UCSD-AML1 (cell line): ENCODE data around the gene DOCK9.
"Not testable (repeated sequence)": the region's sequence is repeated elsewhere in the genome, so short reads cannot be mapped to it uniquely, and the experiment has no call there.

Experiments used
- DNase-seq: peaks from one replicate; lab custom pipeline; 2025; ENCODE audit not compliant: unreplicated experiment; lab: John Stamatoyannopoulos, UW

DOCK9 gene

DNA sequence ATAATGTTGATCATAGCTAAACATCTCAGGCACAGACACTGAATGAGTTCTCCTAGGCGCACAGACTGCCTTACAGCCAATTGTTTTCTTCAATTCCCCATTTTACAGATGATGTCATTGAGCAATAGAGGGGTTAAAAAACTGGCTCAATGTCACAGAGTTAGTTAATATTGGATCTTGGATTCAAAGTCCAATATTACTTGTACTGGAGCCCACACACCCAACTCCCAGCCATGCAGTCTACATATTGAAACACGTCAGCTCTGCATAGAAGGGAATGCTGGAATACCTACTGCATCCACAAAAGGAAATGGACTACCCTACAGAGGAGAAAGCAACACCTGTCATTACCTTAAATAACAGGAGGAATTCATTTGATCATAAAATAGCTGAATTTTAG is 149.2 kb downstream of the DOCK9 start:
- DNase-seq = no peak

DNA sequence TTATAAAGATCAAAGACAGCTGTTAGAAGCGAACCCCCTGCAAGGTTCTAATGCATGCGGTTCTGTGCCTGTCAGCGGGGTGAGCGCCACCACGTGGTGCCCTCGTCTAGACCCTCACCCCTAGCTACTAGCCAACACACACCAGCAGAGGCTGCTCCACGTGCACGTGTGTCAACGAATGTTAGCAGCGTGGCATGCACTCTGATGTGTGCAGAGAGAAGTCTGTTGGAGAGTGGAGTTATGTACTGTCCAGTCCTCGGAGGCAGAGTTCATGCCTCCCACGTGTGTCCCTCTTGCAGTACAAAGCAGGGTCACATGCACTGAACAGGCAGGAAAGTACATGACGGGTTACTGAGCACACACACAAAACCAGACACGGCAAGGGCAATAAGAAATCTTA is 150.4 kb downstream of the DOCK9 start:
- no peak for DNase-seq

DNA sequence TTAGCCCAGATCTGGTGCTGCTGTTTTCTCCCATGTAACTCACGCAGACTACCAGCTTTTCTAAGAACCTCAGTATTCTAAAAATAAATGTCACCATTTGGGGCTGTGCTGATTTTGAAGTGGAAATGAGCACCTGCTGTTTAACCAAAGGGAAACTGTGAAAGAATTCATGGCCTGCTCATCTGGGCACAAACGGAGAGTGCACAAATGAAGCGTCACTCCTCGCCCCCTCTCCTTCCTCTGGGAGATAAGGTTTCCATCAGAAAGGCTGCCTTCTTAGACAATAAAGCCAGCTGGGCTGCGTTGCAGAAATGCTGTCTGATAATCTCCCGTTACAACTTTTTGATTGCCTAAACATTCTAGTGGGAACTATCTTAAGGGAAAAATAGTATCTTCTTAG is 151.7 kb downstream of the DOCK9 start:
- DNase-seq = no peak

DNA sequence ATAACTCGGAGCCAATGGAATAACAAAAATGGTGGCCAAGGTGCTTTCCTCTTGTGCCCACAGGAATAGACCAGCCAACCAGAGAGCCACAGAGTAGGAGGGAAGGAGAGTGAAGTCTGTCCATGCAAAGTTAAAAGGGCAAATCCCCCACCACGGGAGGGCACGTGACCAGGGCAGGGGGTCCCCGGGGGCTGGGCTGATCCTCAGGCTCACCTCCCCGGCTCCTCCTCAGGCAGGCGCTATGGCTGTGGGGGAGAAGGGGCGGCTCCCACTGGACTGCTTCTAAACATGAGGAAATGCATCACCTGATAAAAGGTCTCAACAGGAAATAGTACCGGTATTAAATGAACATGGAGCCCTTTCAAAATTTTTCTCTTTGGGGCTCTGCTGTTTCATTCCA is 152.2 kb downstream of the DOCK9 start:
- DNase-seq = no peak

DNA sequence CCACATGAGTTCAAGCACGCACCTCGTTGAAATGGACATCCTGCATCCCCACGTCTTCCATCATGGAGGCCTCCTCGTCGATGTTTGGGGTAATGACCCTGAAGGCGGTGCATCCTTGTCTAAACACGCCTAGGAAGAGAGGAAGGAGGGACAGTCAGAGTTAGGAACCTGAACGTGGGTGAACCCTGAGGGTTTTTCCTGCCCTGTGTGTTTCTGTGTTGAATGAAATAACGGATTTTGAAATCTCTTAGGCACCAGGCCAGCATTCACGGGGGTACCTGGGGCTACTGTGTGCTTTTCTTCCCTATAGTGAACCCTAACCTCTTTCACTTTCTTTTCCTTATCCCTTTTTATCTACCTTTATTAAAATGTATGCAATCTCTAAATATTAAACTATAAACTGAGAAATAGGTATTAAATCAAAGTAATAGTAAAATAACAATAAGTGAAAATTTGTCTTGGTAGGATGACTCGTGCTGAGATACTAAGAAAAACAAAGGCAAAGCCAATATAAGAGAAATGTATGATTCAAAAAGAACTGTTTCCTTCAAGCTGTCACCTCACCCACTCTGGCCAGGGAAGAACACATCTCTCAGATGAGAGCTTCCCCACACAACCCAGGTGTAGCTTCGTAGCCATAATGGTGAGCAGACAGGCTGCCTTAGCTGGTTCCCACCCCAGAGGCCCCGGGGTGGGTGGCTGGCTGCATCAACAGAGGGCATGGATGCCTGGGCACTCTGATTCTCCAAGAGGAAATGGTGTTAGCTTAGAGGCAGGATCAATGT is 153.3 kb downstream of the DOCK9 start:
- no peak for DNase-seq

DNA sequence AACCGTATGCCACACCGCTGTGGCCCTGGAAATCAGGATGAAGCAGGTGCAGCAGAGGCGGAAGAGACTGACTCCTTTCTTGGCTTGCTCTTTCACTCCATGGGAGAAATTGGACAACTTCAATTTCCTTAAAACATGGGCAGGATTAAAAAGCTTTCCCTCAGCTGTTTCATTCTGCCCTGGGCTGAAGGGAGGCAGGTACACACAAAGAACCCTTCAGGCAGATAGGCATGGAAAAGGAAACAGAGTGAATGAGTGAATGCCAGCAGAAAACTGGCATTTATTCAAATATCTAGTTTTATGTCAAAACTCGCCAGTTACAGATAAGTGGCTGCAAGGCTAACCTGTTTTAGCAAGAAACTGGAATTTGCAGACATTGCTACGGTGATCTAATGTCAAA is 154.4 kb downstream of the DOCK9 start:
- DNase-seq = no peak

DNA sequence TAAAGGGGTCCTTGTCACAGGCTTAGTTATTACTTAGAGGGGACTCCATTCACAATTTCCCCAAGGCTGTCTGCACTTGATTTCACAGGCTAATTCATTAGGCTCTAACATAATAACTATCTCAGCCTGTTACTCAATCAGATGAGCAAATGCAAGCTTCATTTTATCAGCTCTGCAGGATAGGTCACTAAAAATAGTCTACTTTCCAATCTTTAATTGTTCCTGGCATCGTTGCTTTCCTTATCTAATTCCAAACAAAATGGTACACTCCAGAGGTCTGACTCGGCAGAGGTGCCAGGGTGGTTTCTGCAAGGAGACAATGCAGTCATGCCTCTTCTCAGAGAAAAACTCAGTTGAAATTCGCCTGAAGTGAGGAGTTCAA is 155.6 kb downstream of the DOCK9 start:
- DNase-seq = no peak

DNA sequence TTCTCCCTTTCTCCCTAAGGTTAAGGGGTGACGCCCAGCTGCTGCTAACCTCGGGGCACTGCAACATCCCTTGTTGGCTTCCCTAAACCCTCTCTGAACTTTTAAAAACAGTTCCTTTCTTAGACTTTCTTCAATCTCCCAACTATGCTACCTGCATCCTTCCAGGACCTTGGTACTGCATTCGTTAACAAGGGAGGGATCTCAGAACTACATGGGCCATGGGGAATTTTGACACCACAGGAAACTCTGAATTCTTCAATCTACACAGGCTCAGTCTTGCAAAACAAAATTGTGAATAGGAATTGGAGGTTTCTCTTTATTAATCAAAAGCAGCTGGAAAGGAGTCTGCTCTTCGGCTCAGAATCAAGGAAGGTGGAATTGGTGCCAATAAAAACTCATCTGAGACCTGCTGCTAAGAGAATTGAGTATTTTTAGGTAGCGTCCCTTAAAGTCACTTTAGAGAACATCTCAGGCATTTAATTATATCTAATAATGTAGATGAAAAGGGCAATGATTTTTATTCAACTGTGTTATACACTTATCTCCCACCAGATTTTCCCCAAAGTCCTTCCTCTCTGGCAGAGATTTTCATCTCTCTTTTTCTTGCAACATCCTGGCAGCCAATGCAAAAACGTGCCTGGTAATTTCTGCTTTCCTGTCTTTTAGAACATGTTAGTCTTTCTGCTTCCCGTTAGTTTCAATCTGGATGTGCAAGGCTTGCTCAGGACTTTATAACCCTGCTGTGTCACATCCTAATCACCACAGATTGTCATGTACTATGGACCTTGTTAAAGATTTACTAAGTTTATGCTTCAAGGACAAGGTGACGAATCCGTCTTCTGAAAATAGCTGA is 156.3 kb downstream of the DOCK9 start:
- DNase-seq = no peak

DNA sequence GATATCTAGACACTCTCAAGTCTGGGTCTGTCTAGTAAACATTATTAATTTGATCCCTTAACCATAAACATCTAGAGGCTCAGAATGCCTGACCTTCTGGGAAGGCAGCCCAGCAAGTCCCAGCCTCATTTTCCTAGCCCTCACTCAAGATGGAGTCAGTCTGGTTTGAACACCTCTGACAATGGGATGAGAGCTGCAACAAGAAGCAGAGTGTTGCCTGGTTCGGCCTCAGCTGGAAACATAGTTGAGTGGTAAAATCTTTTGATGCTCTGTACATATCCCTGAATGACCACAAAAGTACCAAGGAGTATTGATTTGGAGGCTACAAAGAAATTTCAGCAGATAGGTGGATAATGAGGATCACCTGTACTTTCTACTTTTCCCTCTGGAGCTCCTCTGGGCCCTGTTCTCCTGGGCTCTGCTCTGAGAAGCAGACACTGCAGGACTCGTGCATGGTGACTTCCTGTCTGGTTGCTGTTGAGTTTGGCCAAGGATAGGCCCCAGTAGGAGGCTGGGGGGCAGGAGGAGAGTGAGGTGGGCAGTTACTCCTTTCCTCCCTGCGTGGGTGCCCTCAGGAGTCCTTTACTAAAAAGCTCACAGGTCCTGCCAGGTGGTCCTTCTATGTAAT is 157.0 kb downstream of the DOCK9 start:
- DNase-seq = no peak

DNA sequence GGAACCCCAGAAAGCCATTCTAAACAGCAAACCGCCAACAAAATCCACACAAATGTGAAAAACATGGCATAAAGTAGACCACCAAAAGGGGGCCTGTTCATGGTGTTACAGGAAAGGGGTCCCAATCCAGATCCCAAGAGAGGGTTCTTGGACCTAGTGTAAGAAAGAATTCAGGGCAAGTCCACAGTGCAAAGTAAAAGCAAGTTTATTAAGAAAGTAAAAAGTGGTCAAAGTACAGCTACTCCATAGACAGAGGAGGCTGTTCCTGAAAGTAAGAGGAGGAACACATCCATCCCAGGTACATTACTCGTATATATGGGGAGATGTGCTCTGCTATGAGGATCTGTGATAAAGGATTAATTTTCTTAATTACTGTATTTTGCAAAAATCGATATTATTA is 157.6 kb downstream of the DOCK9 start:
- no peak for DNase-seq

DNA sequence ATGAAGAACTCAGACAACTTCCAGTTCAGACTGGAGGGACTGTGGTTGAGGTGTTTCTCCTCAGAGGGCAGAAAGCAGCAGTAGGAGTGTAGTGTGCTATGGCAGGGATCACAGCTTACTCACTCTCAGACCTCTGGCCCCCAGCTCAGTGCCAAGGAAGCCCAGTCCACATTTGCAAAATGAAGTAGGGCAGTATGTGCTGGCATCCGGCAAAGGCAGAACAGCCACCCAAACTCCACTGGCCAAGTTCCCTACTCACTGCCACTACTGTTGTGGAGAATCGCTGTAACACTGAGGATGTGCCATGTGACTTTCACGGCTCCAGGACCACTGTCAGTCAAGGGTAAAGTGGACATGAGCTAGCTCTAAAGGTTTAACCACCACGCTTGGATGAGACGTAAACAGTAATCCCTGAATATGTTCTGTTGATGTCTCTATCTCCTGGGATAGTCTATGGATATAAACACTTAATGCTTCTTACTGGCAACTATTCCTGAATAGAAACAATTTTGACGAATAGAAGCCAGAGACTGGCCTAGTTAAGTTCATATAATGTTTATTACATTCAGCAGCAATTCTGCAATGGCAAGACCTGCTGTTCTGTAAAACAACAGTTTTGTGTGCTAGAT is 158.4 kb downstream of the DOCK9 start:
- DNase-seq = no peak

DNA sequence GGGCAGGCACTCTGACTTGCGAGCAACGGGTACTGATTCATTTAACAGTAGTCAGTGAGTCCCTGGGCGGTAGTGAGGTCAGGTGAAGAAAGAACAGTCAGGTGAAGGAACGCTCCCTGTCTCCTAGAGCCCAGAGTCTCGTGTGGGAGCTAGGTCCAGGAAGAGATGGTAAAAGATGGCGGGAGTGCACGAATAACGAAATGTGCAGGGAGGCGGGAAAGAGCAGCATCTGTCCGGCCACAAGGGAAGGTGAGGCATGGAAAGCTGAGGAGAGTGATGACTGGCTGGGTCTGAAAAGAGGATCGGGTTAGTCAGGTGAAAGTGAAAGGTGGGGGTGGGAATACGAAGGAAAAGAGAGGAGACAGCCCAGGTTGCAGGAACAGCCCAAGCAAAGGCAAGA is 161.5 kb downstream of the DOCK9 start:
- DNase-seq = no peak

DNA sequence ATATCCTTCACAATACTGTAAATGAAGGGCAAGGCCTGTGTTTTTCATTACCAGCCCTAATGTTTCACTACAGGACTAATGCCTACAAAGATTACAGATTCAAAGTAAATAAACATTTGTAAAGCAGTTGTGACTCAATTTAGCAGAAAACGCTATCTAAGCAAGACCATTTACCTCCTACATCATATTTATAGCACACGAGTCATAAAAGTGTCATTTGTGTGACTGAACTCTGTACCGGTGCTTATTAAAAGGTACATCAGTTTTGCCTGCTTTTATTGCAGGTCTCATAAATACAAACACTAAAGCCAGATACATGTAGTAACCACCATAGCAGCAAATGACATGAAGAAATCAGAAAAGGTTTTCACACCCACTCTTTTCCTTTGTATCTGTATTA is 163.9 kb downstream of the DOCK9 start:
- no peak for DNase-seq

DNA sequence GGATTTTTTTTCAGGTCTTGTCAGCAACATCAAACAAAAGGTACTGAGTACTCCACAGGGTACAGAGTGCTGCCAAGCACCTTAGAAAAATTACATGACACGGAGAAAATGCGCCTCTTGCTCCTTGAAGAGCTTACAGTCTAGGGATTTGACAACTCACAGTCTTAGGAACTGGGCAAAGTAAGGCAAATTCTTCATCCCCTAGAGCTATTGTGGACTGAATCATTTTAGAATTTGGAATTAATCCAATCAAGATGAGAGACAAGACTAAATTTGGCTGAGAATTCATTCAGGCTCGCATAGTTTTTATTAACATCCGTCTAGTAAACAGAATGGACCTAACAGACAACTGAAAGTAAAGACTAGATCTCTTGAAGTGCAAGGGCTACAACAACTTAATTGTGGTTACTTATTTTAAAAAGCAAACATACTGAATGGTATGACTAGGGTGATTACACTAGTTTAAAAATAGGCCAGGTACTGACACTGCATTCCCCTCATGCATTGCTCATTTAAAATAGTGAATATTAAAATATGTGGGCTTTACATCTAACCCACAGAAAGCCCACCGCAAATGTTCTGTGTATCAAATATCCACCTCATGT is 165.6 kb downstream of the DOCK9 start:
- not testable (repeated sequence) for DNase-seq

DNA sequence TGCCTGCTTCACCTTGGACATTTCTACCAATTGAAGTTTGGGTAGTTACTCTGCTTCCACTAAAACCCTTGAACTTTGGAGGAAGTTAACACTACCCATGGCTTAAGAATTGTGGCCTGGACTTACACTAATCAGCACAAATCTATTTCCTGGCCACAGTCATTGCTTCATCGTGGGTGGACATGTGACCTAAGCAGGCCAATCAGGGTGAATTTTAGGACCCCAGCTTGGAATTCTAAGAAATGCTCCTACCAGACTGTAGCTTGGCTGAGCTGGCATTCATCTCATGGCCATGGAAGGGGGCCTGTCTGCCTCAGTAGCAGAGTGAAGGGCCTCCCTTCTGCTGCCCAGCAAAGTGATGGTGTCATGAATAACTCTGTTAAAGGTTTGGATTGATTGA is 167.1 kb downstream of the DOCK9 start:
- DNase-seq = no peak

DNA sequence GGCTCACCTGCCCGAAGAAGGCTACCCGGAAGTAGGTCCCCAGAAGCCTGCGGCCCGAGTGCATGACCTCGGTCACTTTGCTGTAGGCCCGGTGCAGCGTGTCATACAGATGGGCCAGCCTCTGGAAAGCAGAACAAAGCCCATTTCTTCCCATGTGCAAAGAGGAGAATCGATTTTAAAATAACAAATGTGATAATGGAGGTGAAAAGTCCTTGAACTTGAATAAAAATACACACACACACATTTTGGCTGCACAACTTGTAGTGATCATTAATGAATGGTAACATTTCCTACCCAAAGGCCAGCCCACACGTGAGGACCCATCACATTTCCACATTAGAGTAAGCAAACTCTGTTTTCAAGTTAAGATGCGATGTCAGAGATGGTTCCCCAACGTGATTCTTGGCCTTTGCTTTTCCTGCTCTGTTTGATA is 168.5 kb downstream of the DOCK9 start:
- no peak for DNase-seq

DNA sequence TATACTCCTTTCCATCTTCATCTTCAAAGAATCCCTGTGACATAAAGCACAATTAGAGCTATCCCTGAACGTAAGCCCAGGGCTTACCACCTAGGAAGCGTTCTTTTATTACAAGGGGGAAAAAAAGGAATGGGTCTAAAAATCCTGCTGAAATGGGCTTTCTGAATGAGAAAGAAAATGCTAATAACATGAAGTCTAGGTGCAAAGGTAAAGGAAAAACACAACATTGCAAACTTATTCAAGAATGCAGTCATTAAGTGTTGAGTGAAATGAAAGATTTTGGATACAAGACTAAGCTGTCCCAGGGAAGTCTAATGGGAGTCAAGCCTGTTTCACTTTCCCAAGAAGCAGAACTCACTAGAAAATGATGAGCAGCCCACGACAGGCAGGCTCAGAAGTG is 170.1 kb downstream of the DOCK9 start:
- DNase-seq = no peak

DNA sequence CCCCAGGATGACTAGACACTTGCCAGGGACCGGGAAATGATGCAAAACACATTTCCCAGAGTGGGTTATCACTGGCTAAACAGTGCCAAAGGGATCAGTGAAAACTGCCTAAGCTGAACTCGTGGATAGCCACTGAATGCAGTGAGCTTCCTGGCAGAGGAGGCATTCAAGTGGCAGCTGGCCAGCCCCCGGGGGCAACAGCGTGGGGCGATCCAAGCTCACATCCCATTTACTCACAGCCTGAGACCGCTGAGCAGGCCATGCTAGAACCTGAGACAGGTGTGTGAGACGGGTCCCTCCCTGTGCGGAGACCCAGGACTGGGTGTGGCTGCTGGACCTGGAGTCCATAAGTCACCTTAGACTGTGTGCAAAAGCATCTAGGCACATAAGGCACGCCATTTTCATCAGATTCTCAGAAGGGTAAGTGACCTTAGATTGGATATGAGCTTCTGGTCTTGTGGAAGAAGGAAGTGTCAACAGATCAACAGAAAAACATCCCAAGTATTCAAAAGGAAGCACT is 173.5 kb downstream of the DOCK9 start:
- no peak for DNase-seq

DNA sequence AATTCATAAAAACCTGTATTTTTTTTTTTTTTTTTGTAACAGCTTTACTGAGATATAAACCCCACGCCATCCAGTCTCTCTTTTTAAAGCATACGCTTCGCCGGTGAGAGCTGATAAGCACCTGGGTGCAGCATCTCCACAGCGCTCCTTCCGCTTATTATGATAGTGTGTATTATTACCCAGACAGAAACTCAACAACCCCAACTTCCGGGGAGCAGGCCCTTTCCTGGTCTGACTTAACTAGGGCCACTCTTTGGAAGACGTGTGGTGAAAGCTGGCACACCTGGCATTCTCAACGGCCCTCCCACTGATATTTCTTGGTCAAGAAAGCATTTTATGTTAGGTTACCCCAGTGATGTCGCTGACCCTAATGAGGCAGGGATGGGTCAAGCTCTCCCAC is 173.9 kb downstream of the DOCK9 start:
- no peak for DNase-seq

DNA sequence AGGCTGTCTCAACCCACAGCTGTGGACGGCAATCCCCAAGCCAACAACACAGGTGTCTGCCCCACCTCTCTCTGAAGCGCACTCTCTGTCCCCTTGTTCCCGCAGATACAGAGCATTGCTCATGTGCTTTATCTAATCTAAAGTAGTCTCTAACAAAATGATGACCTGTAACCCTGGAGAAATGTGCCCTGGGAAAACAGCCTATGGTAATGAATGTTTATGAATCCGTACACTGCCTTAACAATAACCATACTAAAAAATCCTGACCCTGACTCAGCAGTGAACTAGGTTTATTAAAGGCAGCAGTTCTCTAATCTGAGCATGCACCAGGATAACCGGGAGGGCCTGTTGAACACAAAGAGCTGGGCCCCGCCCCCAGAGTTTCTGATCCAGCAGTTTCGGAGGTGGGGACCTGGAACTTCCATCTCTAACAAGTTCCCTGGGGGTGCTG is 174.7 kb downstream of the DOCK9 start:
- DNase-seq = no peak

DNA sequence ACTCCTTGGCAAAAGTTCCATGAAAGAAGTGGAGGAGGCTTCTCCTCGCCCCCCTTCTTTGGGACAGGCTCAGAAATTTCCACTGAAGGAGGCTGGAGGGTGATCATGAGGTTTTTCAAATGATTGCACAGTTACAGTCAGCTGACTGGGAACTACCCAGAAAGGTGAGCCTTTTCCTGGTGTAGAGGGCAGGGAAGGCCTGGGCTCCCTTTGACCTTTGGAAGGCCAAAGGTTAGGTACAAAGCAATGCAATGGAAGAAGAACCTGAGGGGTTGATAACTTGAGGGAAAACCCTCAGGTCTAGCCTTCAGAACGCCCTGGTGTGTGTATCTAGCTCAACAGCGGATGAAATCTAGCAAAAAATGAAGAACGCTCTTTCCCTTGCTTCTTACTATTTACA is 175.3 kb downstream of the DOCK9 start:
- no peak for DNase-seq
